Activated T-cell treated with anti-CD3 and anti-CD28 coated beads for 48 hours (primary cell): Measurements from ENCODE around the gene TIMP3.
A peak's percentile ranks its signal among the peaks of the same experiment; 100 is the strongest.

Source experiments
- DNase-seq: peaks from one replicate; pipeline ENCODE4 v3.0.0-alpha.2; 2020; ENCODE audit warnings: low read depth

The TIMP3 gene

GRCh38 chr22:32786027-32786418 lies 15.5 kb upstream of the TIMP3 start:
- DNase-seq = no peak

GRCh38 chr22:32788904-32789624 lies 12.4 kb upstream of the TIMP3 start:
- DNase-seq = no peak

- DNase-seq = no peak
Measured at GRCh38 chr22:32789797-32790620, 11.5 kb upstream of the TIMP3 start.

- no peak for DNase-seq
Measured at GRCh38 chr22:32791056-32791455, 10.4 kb upstream of the TIMP3 start.

GRCh38 chr22:32791485-32791884 lies 10.0 kb upstream of the TIMP3 start:
- DNase-seq = no peak

GRCh38 chr22:32793589-32793988 lies 7.9 kb upstream of the TIMP3 start:
- DNase-seq = no peak

GRCh38 chr22:32794449-32795213 lies 6.9 kb upstream of the TIMP3 start:
- DNase-seq = no peak

- no peak for DNase-seq
Measured at GRCh38 chr22:32795214-32795596, 6.3 kb upstream of the TIMP3 start.

GRCh38 chr22:32796865-32797573 lies 4.5 kb upstream of the TIMP3 start:
- DNase-seq = peak; percentile 45

GRCh38 chr22:32799496-32799895 lies 2.0 kb upstream of the TIMP3 start:
- no peak for DNase-seq

- no peak for DNase-seq
Measured at GRCh38 chr22:32800158-32800882, 1.2 kb upstream of the TIMP3 start.

- no peak for DNase-seq
Measured at GRCh38 chr22:32800994-32801536, 440 bp upstream of the TIMP3 start.

- DNase-seq = no peak
Measured at GRCh38 chr22:32802237-32802765, 796 bp downstream of the TIMP3 start.

GRCh38 chr22:32803020-32803737 lies 1.7 kb downstream of the TIMP3 start:
- no peak for DNase-seq

- DNase-seq = no peak
Measured at GRCh38 chr22:32803738-32804435, 2.4 kb downstream of the TIMP3 start.

GRCh38 chr22:32804531-32805360 lies 3.2 kb downstream of the TIMP3 start:
- no peak for DNase-seq

- no peak for DNase-seq
Measured at GRCh38 chr22:32805361-32805881, 3.9 kb downstream of the TIMP3 start.

GRCh38 chr22:32806296-32806695 lies 4.8 kb downstream of the TIMP3 start:
- DNase-seq = no peak
